CD4-positive, alpha-beta T cell (primary cell): ENCODE measurements around the gene CETN1. TPM values are rescaled to one million over a fixed set of nuclear protein-coding genes. Genes with fewer than 3 reads are reported as not detected.

Experiments used
- ATAC-seq: fragments of 200-7000 bp; cut with Tn5 transposase; one replicate; pipeline ENCODE4 v1.10.0; 2022; ENCODE audit warnings: mild to moderate bottlenecking; ENCODE audit not compliant: poor library complexity
- CTCF ChIA-PET: fragments of 350-600 bp; sonication (Branson Sonifier 250); formaldehyde crosslinking; loops from one replicate; lab custom pipeline; 2021; ENCODE audit warnings: antibody characterized with exemption, inconsistent platforms; lab: Charles Lee
- POLR2A ChIA-PET: fragments of 350-600 bp; sonication (Branson Sonifier 250); formaldehyde crosslinking; loops from one replicate; lab custom pipeline; 2021; ENCODE audit warnings: antibody characterized with exemption, inconsistent platforms; lab: Charles Lee
- DNase-seq, 14 experiments: peaks; one replicate each; pipeline ENCODE4 v3.0.0-alpha.2; 2013 to 2020; ENCODE audit warnings: mixed read lengths in 2 of 14
- H3K27ac ChIP-seq, 2 donors: one replicate each; pipeline versions ENCODE4 v1.5.1 to v1.7.0; 2013; ENCODE audit warnings: low read length in 2 of 2, low read depth in 1 of 2, mild to moderate bottlenecking in 1 of 2
- H3K27me3 ChIP-seq, 2 experiments: 1 replicate in 1 of 2; 2 replicates in 1 of 2; pipeline versions ENCODE4 v1.6.1 to v1.7.0; 2013; ENCODE audit warnings: low read length in 2 of 2, control low read depth in 1 of 2, mild to moderate bottlenecking in 1 of 2, moderate library complexity in 1 of 2; ENCODE audit not compliant: insufficient read depth in 2 of 2, control insufficient read depth in 1 of 2
- H3K36me3 ChIP-seq: one replicate; pipeline ENCODE4 v1.6.1; 2013; ENCODE audit warnings: low read length, control low read depth; ENCODE audit not compliant: insufficient read depth
- H3K4me1 ChIP-seq: one replicate; pipeline ENCODE4 v1.6.1; 2013; ENCODE audit warnings: low read length, control low read depth; ENCODE audit not compliant: insufficient read depth
- H3K4me3 ChIP-seq: one replicate; pipeline ENCODE4 v1.5.1; 2013; ENCODE audit warnings: mild to moderate bottlenecking, low read length, moderate library complexity
- H3K9me3 ChIP-seq, 2 experiments: 1 replicate in 1 of 2; 2 replicates in 1 of 2; pipeline versions ENCODE4 v1.6.1 to v1.7.0; 2013; ENCODE audit warnings: low read length in 2 of 2, mild to moderate bottlenecking in 2 of 2, control low read depth in 1 of 2, moderate library complexity in 1 of 2; ENCODE audit not compliant: control insufficient read depth in 1 of 2, insufficient read depth in 1 of 2
- H3K27ac Mint-ChIP-seq: one replicate; pipeline ENCODE4 v1.8.0; 2020; ENCODE audit warnings: mixed read lengths
- H3K27me3 Mint-ChIP-seq: one replicate; pipeline ENCODE4 v1.8.0; 2021; ENCODE audit warnings: mixed read lengths
- H3K36me3 Mint-ChIP-seq: one replicate; pipeline ENCODE4 v1.8.0; 2021; ENCODE audit warnings: low read depth, mixed read lengths
- H3K4me1 Mint-ChIP-seq: one replicate; pipeline ENCODE4 v1.8.0; 2021; ENCODE audit warnings: low read depth, mixed read lengths
- H3K4me3 Mint-ChIP-seq: one replicate; pipeline ENCODE4 v1.8.0; 2020; ENCODE audit warnings: mild to moderate bottlenecking, mixed read lengths
- H3K9me3 Mint-ChIP-seq: one replicate; pipeline ENCODE4 v1.8.0; 2020; ENCODE audit warnings: mixed read lengths
- CTCF ChIP-seq: fragments of 200-600 bp; IDR thresholded peaks from one replicate; pipeline ENCODE4 v1.8.0; 2022; ENCODE audit warnings: antibody characterized with exemption, mild to moderate bottlenecking
- intact Hi-C, 2 experiments: fragments of 100-400 bp; cut with DNase I in 1 of 2; cut with micrococcal nuclease in 1 of 2; formaldehyde crosslinking; loops; one replicate each; pipeline versions ENCODE4 v1.15.1 to v1.9.0; 2023 to 2025; cut with DNase I, micrococcal nuclease
- total RNA-seq, 174 experiments: library from RNA in 2 of 174; stranded (reverse) in 2 of 174; gene quantifications; one replicate each; pipeline ENCODE4 v1.2.3 and lab custom pipeline; 2021 to 2026

Gene CETN1
- total RNA-seq, 2 experiments from 2014 or later: not detected

- no peaks in the 10 kb centered on the region for H3K36me3 ChIP-seq
- Mint-ChIP-seq H3K9me3 (no peaks in the 10 kb centered on the region), H3K4me3 (no peak overlapping the region), H3K4me1 (no peaks in the 10 kb centered on the region), H3K36me3 (no peaks in the 10 kb centered on the region), H3K27me3 (peaks cover 5% of the 10 kb centered on the region), H3K27ac (no peak overlapping the region)
- intact Hi-C loops: no loop called here
- ChIA-PET CTCF (no interaction called here), POLR2A (no interaction called here)
- DNase-seq (no peak), ATAC-seq (no peak)
- H3K27ac ChIP-seq: no peak overlapping the region
- no peak for TF ChIP-seq CTCF
- H3K4me3 ChIP-seq: no peak overlapping the region
- H3K4me1 ChIP-seq: no peaks in the 10 kb centered on the region
- H3K27me3 ChIP-seq: peaks cover 0 to 2% of the 10 kb centered on the region in 2 experiments
- H3K9me3 ChIP-seq: no peaks in the 10 kb centered on the region
Observed at GRCh38 chr18:574865-575645, 5.1 kb upstream of the CETN1 start.

GRCh38 chr18:576924-577323, 3.3 kb upstream of the CETN1 start:
- H3K4me1 Mint-ChIP-seq: no peaks in the 10 kb centered on the region
- Histone ChIP-seq H3K27me3 (peaks cover 0 to 2% of the 10 kb centered on the region in 2 experiments), H3K36me3 (no peaks in the 10 kb centered on the region), H3K4me1 (no peaks in the 10 kb centered on the region), H3K9me3 (no peaks in the 10 kb centered on the region), H3K4me3 (no peak overlapping the region), H3K27ac (no peak overlapping the region)
- no peak for ATAC-seq
- ChIA-PET CTCF (interaction anchor here (1.3 kb wide), 1 partner anchor 8 kb away, joined by 3 read pairs; no protein-coding TSS in a partner anchor), POLR2A (no interaction called here)
- H3K27me3 Mint-ChIP-seq: peaks cover 11% of the 10 kb centered on the region
- no peak overlapping the region for H3K4me3 Mint-ChIP-seq
- no peak overlapping the region for H3K27ac Mint-ChIP-seq
- no peaks in the 10 kb centered on the region for H3K9me3 Mint-ChIP-seq
- H3K36me3 Mint-ChIP-seq: no peaks in the 10 kb centered on the region
- DNase-seq: no peak
- intact Hi-C loops: no loop called here
- no peak for TF ChIP-seq CTCF

DNA sequence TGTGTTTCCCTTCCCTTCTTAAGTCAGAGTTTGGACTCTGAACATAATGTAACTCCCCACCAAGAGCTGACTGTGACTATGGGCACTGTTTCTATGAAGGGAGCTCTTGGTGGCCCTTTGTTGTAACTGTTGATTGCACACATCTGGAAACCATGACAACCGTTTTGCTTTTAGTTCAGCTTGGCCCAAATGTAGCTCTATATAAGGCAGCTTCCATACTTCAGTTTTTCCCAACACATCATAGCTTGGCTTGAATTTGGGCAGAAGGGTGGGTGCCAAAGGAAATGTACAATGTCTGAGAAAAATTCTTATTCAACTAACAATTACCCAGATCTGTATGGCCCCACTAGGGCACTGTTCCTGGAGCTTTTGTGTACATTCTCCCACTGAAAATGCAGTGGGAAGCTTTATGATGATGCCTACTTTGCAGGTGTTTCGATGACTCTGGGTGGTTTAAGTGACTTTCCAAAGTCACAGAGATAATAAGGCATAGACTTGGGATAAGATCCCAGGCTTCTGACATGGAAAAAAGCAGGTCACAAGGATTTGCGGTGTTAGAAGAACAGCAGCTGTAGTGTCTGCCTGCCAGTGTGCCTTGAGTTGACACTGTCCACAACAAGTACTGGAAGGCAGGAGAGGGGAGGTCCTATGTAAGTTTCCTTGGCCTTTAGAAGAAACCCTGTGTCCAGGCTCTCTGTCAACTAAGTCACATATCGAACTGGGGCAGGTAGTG, 2.4 kb upstream of the CETN1 start:
- no peak for ATAC-seq
- no peak overlapping the region for H3K4me3 Mint-ChIP-seq
- H3K27ac ChIP-seq: no peak overlapping the region
- peaks cover 18% of the 10 kb centered on the region for H3K27me3 Mint-ChIP-seq
- intact Hi-C loops: no loop called here
- H3K27ac Mint-ChIP-seq: no peak overlapping the region
- H3K36me3 Mint-ChIP-seq: no peaks in the 10 kb centered on the region
- no peaks in the 10 kb centered on the region for H3K9me3 ChIP-seq
- no peaks in the 10 kb centered on the region for H3K4me1 ChIP-seq
- no peaks in the 10 kb centered on the region for H3K36me3 ChIP-seq
- no peaks in the 10 kb centered on the region for H3K4me1 Mint-ChIP-seq
- peaks cover 0 to 2% of the 10 kb centered on the region in 2 experiments for H3K27me3 ChIP-seq
- no peaks in the 10 kb centered on the region for H3K9me3 Mint-ChIP-seq
- no peak overlapping the region for H3K4me3 ChIP-seq
- TF ChIP-seq CTCF: no peak
- ChIA-PET CTCF (interaction anchor here (1.3 kb wide), 1 partner anchor 9 kb away, joined by 3 read pairs; no protein-coding TSS in a partner anchor), POLR2A (no interaction called here)
- no peak for DNase-seq
